ENCODE results near the gene NAALADL2.
"Not testable (repeated sequence)": the region's sequence is repeated elsewhere in the genome, so short reads cannot be mapped to it uniquely, and the experiment has no call there.

NAALADL2 gene

DNA sequence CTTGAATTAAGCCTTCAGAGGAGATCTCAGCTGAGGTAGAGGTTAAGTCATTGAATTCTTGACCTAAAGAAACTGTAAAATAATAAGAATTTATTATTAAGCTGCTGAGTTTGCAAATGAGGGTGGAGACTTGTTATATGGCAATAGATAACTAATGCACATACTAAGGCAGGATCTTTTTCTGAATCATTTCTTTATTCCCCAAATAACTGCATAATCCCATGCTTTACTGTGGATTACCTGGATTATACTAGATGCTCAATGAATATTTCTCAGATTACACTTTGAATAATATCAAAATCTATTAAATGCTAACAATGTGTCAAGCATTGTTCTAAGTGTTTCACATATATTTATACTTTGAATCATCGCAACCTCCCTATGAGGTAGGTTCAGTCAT lies 532.5 kb downstream of the NAALADL2 start:
- DNase-seq = no peak

DNA sequence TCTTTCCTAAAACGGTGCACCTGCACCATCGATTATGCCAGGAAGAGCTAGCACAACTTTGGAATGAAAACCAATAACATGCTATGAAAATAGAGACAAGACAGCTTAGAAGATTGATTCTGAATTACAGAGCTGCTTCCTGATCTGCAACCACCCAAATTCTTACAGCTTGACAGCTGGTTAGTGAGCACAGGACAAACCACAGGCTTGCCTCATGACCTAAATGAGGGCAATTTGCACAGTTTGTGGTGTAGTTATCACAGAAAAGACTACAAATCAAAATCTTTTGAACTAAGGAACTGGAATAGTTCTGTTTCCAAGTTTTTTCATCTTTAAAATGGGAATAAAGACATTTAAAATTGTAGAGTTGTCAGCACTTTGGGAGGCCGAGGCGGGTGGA lies 533.5 kb downstream of the NAALADL2 start:
- no peak for DNase-seq

DNA sequence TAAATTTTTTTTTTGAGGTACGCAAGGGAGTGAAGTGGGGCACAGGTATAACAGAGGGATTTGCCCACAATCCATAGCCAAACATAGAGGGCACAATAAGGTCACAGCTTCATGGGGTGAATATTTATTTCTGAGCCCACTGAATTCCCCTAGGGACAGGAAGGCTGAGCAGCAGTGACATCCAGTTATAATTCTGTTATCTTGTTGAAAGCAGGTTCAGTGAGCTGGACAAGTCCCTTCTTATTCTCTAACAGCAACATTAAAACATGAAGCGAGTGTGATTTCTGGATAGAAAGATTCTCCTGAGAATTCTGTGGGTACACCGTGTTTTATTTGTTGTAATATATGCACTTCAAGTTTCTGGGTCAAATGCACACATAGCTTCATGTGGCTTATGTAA lies 538.2 kb downstream of the NAALADL2 start:
- DNase-seq = no peak

DNA sequence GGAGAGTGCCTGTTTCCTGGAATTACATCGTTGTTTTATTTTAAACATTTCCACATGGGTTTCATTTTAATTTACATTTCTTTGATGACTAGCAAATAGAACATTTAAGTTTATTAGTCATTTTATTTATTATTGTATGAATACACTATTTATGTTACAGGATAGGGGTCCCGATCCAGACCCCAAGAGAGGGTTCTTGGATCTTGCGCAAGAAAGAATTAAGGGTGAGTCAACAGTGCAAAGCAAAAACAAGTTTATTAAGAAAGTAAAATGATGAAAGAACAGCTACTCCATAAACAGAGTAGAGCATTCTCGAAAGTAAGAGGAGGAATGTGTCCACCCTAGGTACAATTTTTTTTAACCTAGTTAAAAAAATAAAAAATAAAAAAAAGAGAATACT lies 539.5 kb downstream of the NAALADL2 start:
- DNase-seq = no peak

DNA sequence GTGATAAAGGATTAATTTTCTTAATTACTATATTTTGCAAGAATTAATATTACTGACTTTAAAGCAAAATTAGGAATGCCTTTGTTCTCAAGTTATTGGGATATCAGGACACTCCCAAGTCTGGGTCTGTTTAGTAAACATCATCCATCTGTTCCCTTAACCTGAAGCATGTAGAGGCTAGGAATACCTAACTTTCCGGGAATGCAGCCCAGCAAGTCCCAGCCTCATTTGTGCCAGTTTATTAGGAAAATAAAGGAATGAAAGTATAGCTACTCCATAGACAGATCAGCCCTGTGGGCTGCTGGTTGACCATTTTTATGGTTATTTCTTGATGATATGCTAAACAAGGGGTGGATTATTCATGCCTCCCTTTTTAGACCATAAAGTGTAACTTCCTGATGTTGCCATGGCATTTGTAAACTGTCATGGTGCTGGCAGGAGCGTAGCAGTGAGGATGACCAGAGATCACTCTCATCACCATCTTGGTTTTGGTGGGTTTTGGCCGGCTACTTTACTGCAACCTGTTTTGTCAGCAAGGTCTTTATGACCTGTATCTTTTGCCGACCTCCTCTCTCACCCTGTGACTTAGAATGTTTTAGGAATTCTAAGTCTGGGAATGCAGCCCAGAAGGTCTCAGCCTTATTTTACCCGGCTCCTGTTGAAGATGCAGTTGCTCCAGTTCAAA lies 540.2 kb downstream of the NAALADL2 start:
- no peak for DNase-seq

DNA sequence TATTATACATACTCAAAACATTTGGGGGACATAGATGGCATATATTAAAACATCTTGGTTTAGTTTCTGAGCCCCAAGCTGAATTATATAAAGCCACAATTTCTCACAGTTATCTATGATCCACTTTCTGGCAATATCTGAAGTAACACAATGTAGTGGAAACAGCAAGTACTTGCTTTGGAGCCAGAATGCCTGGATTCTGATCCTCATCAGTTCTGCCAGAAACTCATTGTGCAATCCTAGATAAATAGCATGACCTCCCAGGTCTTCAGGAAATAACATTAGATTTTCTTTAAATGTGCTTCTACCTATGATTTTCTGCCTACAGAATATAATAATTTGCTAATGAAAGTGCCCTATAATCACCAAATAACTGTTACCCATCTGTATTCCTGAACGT lies 544.9 kb downstream of the NAALADL2 start:
- DNase-seq = no peak

DNA sequence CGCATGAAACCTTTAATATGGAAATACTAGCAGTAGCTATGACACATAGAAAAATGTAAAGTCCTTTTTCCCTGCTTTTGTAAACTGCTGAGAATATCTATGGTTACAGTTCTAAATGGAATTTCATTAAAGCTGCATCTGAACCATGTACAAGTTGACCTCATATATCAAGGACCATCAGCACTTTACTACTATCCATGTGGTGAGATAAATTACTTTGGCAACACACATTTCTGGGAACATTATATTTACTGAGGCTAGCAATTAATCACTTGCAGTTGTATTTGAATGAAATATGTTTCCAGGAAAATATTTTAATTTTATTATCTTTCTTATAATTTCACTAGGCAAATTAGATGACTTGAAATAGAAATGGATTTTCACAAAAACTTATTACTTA lies 545.5 kb downstream of the NAALADL2 start:
- no peak for DNase-seq

DNA sequence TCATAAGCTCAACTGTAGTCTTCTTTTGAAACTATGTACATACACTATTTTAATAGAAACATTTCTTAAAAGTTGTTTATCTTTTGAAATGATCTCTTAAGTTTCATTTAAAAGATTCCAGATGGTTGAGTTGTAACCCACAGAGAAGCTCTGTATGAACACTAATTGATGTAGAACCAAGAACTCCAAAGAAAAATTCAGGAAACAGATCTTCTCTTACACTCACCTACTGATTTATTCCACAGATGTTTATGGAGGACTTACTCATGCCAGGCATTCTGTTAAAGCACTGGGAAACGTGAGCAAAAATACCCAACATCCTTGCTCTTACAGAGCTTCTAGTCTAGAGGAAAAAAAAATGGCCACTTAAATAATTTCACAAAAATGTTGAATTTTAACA lies 551.1 kb downstream of the NAALADL2 start:
- no peak for DNase-seq

DNA sequence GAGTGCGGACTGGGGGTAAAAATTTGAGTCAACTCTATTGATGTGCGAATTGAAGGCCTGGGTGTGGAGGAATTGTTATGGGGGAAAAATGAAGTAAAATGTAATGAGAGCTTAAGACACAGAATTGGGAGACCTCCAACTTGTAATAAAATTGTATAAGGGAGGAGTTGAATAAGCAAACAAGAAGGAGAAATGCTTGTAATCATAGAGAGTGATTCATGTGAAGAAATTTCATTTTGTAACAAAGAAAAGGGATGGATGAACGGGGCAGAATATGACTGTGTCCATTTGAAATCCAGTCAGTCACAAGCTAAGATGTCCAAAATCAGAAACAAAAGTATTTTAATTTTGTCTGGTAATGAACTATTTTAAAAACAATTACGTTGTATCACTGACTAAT lies 552.3 kb downstream of the NAALADL2 start:
- no peak for DNase-seq

DNA sequence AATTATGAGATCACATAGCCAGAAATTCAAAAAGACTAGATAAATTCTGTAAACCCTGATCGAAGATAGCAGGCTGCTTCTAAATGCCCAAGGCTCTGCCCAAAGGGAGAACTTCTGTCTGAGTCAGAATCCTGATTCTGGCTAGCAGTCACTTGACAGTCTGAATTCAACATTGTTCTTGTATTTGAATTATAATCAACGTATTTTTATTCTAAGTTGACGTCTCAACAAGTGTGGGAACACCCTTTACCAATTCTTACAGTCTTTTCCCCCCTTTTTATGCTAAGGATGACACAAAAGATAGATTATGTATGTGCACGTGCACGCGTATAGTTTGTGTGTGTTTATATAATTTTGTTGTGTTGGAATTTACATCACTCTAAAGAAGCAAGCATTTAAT lies 552.8 kb downstream of the NAALADL2 start:
- no peak for DNase-seq

DNA sequence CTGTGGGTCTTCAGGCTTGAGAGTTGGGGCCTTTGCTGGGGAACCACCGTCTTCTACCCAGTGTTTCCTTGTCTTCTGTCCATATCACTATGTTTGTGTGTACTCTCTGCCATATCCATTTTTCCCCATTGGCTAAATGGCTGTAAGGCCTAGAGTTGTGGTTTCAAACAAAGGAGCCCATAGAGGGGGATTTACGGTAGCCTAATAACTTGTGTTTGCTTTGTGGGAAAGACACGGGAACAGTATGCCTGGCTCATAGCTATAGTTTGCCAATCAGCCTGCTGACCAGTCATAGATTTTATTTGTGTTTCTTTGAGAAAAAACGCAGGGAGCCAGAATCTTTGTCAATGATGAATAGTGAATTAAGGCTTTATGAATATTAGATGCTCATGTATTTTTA lies 554.8 kb downstream of the NAALADL2 start:
- DNase-seq = no peak

DNA sequence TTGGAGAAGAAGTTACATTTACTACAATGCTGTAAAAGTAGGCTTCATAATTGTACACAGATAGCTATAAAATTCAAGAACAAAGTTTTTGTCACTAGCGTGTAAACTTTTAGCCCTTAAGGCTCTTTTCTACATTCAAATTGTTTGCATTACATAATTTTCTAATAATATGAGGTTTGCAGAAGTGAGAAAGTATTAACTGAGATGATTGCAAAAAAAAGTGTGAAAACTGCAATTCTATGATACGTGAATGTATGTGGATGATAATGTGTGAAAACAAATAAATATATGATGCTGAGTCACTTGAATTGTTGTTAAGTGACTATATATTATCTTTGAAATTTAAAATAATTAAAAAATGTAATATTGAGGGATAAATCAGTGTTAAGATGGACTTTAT lies 557.5 kb downstream of the NAALADL2 start:
- DNase-seq = no peak

DNA sequence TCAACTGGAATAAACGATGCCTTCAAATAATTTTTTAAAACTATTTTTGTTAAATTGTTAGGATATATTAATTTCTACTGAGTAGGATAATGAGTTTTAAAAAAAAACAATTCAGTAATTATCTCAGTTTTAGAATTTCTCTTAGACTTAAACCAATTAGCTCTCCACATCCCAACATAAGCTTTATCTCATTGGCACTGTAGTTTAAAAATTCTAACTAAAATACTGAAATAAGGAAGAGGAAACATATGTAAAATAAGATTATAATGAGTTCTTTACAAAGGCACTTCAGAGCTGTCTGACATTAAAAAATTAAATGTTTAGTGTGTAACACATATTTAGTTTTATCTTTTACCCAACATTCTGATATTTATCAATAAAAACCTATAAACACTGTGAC lies 558.3 kb downstream of the NAALADL2 start:
- no peak for DNase-seq

DNA sequence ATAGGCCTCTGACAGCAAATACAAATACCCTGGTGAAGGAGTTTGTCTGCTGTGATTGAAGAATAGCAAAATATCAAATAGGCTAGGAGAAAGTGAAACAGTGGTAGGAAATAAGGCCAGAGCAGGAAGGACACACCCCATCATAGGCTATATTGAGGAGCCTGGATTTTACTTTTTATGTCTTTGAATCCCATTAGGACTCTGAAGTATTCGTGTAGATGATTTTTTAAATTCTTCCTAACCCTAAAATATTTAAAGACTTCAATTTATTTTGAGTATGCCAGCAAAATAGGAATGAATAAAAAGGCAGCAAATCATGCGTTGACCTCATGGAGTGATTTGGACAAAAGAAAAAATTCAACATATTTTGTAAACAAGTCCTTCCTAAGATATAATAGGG lies 562.8 kb downstream of the NAALADL2 start:
- DNase-seq = no peak

DNA sequence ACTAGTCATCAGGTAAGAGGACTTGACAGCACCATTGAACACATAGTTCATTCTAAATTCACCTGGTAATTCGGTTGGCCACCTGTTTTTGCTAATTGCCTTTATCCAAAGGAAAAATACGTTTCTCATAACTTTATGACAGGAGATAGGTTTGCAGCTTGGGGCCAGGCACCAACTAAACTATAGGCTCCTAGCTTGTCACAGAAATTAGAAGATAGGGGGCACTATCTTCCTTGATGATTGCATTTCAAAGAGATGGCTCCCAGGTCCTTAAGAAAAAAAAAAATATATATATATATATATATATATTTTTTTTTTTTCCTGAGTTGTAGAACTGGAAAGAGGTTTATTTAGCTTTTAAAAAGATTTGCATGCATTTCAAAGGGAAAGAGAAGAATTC lies 563.6 kb downstream of the NAALADL2 start:
- no peak for DNase-seq

DNA sequence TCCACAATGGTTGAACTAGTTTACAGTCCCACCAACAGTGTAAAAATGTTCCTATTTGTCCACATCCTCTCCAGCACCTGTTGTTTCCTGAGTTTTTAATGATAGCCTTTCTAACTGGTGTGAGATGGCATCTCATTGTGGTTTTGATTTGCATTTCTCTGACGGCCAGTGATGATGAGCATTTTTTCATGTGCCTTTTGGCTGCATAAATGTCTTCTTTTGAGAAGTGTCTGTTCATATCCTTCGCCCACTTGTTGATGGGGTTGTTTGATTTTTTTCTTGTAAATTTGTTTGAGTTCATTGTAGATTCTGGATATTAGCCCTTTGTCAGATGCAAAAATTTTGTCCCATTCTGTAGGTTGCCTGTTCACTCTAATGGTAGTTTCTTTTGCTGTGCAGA lies 564.7 kb downstream of the NAALADL2 start:
- DNase-seq = not testable (repeated sequence)

DNA sequence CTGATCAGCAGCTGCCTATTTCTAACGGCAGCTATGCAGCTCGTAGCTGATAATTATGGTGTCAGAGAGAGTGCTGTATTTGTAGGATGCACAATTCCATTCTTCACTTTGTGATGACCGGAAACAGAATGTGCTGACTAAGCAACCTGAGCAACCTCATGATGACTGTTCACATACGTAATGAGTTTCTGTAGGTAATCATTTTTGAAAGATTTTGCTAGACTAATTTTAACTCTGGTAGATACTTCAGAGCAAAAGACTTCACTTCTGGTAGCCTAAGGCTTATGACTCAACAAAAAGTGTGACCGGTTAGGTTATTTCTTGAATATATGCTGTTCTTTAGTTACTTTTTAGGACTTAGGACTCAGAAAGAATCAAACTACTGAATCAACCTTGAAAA lies 567.7 kb downstream of the NAALADL2 start:
- DNase-seq = no peak

DNA sequence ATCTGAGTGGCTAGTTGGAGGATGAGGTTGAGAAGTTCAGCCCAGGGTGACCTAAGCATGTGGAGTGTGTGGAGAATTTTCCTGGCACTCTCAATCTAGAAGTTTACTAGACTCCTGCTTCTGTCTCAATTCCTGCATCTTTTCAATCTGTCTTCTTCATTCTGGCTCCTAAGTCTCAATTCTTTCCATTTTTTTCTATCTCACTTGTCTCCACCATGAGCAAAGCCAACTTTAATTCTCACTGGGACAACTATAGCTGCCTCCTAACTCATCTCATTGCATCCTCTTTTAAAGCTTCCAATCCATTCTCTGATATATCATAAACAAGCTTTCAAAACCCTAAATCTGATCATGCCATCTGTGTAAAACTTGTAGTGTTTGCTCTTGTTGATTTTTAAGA lies 569.3 kb downstream of the NAALADL2 start:
- no peak for DNase-seq

DNA sequence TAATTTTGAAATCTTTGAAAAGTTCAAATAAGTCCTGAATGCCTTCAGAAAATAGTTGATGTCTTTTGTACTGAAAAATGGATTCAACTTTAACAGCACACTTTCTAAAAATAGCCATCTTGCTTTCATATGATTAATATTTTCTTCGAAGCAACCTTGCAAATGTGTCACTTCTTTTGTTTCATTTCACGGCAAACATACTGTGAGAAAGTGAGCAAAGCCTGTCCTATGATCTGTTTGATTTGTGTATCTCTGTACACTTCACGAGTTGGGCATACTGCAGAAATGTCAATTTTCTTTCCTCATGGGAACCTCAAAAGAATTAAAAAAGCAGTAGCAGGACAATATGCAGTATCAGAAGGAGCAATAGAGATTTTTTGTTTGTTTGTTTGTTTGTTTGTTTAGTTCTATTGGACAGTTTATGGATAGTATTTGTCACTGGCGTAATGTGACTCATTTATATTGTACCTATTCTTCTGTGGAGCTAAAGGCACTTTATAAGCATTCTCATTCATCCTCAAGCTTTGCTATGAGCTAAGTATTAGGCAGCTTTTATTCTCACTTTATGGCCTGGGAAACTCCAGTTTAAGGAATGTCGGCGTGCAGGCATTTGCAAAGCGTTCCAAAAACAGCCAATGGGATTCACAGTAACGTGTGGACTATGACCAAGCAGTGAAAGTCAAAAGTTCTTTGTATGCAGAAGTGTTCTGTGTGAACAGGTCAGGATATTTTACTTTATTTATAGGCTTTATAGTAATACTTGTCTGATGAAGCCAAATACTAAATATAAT lies 572.0 kb downstream of the NAALADL2 start:
- no peak for DNase-seq

DNA sequence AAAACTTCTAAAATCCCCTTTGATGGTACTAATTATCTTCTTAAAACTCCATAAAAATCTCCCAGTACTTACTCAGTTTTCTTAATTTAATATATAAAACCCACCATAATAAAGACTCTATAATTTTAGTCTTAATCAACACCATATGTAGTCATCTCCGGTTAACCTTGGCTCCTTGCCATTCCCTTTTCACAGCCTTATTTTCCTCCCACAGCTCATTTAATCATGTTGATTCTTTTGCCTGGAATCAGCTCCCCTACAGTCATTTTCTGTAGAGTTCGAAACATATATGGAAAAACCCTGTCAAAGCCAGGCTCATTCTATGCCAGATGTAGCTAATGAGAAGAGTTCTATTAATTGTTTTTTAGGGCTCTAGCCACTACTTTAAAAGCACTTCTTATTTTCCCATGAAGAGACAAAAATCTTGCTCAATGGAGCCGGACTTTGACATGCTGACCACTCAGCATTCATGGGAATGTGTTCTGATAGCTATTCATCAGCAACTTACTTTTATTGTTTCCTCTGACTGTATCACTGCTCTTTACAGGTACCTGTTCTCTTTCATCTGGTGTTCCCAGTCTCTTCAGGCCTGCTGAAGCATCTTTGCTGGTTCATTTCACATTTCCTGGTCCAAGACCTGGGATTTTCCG lies 573.4 kb downstream of the NAALADL2 start:
- no peak for DNase-seq

DNA sequence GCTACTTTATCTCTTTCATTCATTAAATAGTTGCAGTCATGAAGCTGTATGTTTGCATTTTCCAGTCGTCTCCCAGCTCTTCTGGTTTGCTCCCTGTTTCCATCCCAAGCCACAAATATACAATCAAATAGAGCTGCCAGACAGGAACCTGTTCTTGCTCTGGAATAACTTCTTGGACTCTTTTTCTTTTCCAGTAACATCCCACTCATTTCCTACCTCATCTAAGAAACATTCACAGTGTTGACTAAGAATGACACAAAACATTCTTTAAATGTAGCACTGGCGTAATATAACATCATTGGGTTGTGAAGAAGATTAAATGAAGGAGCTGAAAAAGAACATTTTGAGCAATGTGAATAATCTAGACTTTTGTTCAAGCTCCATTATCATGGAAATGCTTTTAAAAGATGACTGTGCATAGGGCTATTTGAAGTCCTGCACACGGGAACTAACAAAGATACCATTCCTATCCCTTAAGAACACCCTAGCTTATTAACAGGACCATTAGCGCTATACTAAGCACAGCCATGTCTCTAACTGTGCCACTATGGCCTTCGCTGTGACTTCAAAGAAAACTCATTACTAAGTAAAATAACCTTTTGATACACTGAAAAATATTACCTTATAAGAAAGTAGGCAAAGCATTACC lies 574.0 kb downstream of the NAALADL2 start:
- no peak for DNase-seq

DNA sequence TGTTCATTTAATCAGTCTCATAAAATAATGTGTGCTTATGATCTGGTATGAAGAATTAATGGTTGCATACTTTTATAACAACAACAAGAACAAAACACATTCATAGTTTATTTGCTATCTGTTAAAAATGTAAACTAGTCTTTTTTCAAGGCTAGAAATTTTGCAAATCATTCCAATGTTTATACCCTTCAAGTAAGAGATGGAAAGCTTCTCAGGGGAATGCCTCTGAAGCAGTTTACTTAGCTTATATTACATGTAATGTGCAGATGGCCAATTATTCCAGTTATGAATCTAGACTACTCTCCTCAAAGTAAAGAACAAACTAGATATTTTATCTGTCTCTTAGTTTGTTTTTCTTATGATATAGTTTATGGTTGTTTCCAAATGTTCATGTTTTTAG lies 575.4 kb downstream of the NAALADL2 start:
- no peak for DNase-seq

DNA sequence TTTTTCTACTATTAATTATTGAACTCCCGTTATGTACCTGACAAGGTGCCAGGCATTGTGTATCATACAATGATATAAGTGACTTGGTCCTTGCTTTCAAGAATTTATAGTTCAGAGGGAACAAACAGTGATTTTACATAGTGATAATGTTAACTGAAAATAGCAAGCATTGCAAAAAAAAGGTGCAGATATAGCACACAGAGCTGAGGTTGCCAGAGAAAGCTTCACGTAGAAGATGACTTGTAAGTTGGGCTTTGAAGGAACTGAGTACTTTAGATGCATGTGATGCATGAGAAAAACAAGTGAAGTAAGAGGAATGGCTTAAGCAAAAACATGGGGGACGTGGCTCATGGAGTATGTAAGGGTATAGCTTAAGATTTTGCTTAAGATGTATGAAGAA lies 584.5 kb downstream of the NAALADL2 start:
- no peak for DNase-seq

DNA sequence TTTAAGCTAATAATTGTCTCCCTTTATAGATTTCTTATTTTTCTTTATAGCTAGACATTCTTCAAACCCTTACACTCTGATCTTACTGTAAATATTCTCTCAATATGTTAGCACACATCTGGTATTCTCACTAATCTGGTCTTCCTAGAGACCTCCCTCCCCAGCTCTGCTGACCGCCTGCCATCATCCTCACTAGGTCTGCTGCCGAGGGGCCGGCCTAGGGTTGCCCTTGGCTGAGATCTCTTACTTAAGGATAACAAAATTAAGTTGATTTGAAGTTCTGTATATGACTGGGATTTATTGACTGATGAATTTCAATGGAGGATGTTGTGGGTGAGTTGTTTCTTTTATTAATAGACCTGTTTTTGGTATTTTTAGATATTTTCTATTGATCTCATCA lies 586.6 kb downstream of the NAALADL2 start:
- DNase-seq = no peak

Data from activated CD4-positive, alpha-beta T cell treated with anti-CD3 and anti-CD28 coated beads, Interleukin-2, Interleukin-6, amounts not matched to agents 100 ng/mL and 50 ng/mL, durations not matched to agents 16 hours and 8 hours (primary cell).